ENCODE measurements around the gene NSMF. TPM values are rescaled to one million over a fixed set of nuclear protein-coding genes. Genes with fewer than 3 reads are reported as not detected.

The NSMF gene
- total RNA-seq, 5 donors from 2014 or later (not counting 1 experiment from before 2014, with no cell fraction given), result 40.5 to 89.5 (median 51.7) TPM

- Mint-ChIP-seq H3K9me3 (no peaks in the 10 kb centered on the region), H3K27ac (no peak overlapping the region), H3K27me3 (no peaks in the 10 kb centered on the region), H3K4me1 (peaks cover 0 to 20% (median 14%) of the 10 kb centered on the region in 3 donors), H3K36me3 (no peaks in the 10 kb centered on the region), H3K4me3 (peak overlapping the region in 2 of 3 donors; percentile 71 to 75)
- H3K4me1 ChIP-seq (ENCODE audit: control insufficient read depth in 1 of 2, extremely low read depth in 1 of 2, insufficient read depth in 2 of 2, low read length in 2 of 2), result peaks cover 3 to 20% of the 10 kb centered on the region in 2 experiments
- CTCF ChIA-PET, result interaction anchor here in 1 of 2 donors (0.6 to 1.3 kb wide), 6 partner anchors 21 to 128 kb away, joined by 3 to 4 read pairs (median 4); partner anchors contain the start of gene MRPL41
- no peaks in the 10 kb centered on the region for H3K36me3 ChIP-seq (ENCODE audit: control insufficient read depth in 2 of 2, extremely low read depth in 1 of 2, insufficient read depth in 1 of 2, low read length in 1 of 2)
- POLR2A ChIA-PET, result interaction anchor here in 1 of 2 donors (0.5 kb wide), 1 partner anchor 101 kb away, joined by 3 read pairs; no protein-coding TSS in a partner anchor
- no peak overlapping the region for H3K27ac ChIP-seq (ENCODE audit: low read length)
- WGBS (ENCODE audit: insufficient coverage), result 9% methylated on average over 66 of the region's 77 CpGs
- ATAC-seq (replicated peaks in 1 of 4) (peak in 3 of 4 experiments; percentile 54 to 62 (median 58)), DNase-seq (peak in 2 of 35 experiments; percentile 20 to 30)
- no peaks in the 10 kb centered on the region for H3K27me3 ChIP-seq (replicated peaks in 1 of 2; ENCODE audit: control insufficient read depth in 2 of 2, extremely low read depth in 1 of 2, insufficient read depth in 2 of 2, low read length in 1 of 2)
- H3K9me3 ChIP-seq, result no peaks in the 10 kb centered on the region
- H3K4me3 ChIP-seq (ENCODE audit: control insufficient read depth in 1 of 2, extremely low read depth in 1 of 2, low read length in 1 of 2), result peak overlapping the region; percentile 23 to 31
Measured at GRCh38 chr9:137423514-137424291, 35.4 kb downstream of the NSMF start.

GRCh38 chr9:137422604-137423513 is 36.3 kb downstream of the NSMF start, which contains the start of the genes EXD3 and NOXA1:
Gene EXD3 (minus strand): TSS chr9:137423162. CDS start chr9:137395357, 27,805 bp downstream.
Gene NOXA1 (plus strand): TSS chr9:137423393. CDS start chr9:137423530, 137 bp downstream.
- Histone ChIP-seq H3K27ac (ENCODE audit: low read length) (no peak within 1 kb of the TSS), H3K36me3 (ENCODE audit: control insufficient read depth in 2 of 2, extremely low read depth in 1 of 2, insufficient read depth in 1 of 2, low read length in 1 of 2) (no peaks in the 10 kb centered on the region), H3K4me1 (ENCODE audit: control insufficient read depth in 1 of 2, extremely low read depth in 1 of 2, insufficient read depth in 2 of 2, low read length in 2 of 2) (peaks cover 3 to 24% of the 10 kb centered on the region in 2 experiments), H3K9me3 (no peaks in the 10 kb centered on the region), H3K4me3 (ENCODE audit: control insufficient read depth in 1 of 2, extremely low read depth in 1 of 2, low read length in 1 of 2) (peak within 1 kb of the TSS; percentile 56 to 58), H3K27me3 (replicated peaks in 1 of 2; ENCODE audit: control insufficient read depth in 2 of 2, extremely low read depth in 1 of 2, insufficient read depth in 2 of 2, low read length in 1 of 2) (no peaks in the 10 kb centered on the region)
- POLR2A ChIA-PET, result interaction anchor here in 1 of 2 donors (0.5 kb wide), 1 partner anchor 102 kb away, joined by 3 read pairs; no protein-coding TSS in a partner anchor
- under 1% methylated on average over 111 of the region's 113 CpGs for whole genome bisulfite sequencing (ENCODE audit: insufficient coverage)
- ATAC-seq (replicated peaks in 1 of 4) (peak; percentile 89 to 92 (median 91)), DNase-seq (peak; percentile 78 to 97 (median 89))
- Mint-ChIP-seq H3K36me3 (no peaks in the 10 kb centered on the region), H3K27me3 (no peaks in the 10 kb centered on the region), H3K9me3 (no peaks in the 10 kb centered on the region), H3K4me3 (peak within 1 kb of the TSS; percentile 75 to 80 (median 80)), H3K27ac (peak within 1 kb of the TSS; percentile 72 to 80), H3K4me1 (peaks cover 5 to 20% (median 14%) of the 10 kb centered on the region in 3 donors)
- CTCF ChIA-PET, result interaction anchor here in 1 of 2 donors (0.6 to 1.3 kb wide), 14 partner anchors 20 to 794 kb away, joined by 3 to 5 read pairs (median 4); partner anchors contain the start of genes MRPL41 and TPRN

- Mint-ChIP-seq H3K4me1 (peaks cover 5 to 20% (median 14%) of the 10 kb centered on the region in 3 donors), H3K27me3 (no peaks in the 10 kb centered on the region), H3K9me3 (no peaks in the 10 kb centered on the region), H3K27ac (peak overlapping the region; percentile 58 to 80), H3K36me3 (no peaks in the 10 kb centered on the region), H3K4me3 (peak overlapping the region; percentile 75 to 80 (median 80))
- Histone ChIP-seq H3K27me3 (replicated peaks in 1 of 2; ENCODE audit: control insufficient read depth in 2 of 2, extremely low read depth in 1 of 2, insufficient read depth in 2 of 2, low read length in 1 of 2) (no peaks in the 10 kb centered on the region), H3K27ac (ENCODE audit: low read length) (no peak overlapping the region), H3K4me1 (ENCODE audit: control insufficient read depth in 1 of 2, extremely low read depth in 1 of 2, insufficient read depth in 2 of 2, low read length in 2 of 2) (peaks cover 3 to 26% of the 10 kb centered on the region in 2 experiments), H3K4me3 (ENCODE audit: control insufficient read depth in 1 of 2, extremely low read depth in 1 of 2, low read length in 1 of 2) (peak overlapping the region; percentile 56 to 58), H3K9me3 (no peaks in the 10 kb centered on the region), H3K36me3 (ENCODE audit: control insufficient read depth in 2 of 2, extremely low read depth in 1 of 2, insufficient read depth in 1 of 2, low read length in 1 of 2) (no peaks in the 10 kb centered on the region)
- 12% methylated on average over 11 of the region's 11 CpGs for WGBS (ENCODE audit: insufficient coverage)
- no peak for DNase-seq
- POLR2A ChIA-PET, result no interaction called here
- CTCF ChIA-PET, result interaction anchor here in 1 of 2 donors (1.0 kb wide), 1 partner anchor 104 kb away, joined by 3 read pairs; no protein-coding TSS in a partner anchor
- no peak for ATAC-seq (replicated peaks in 1 of 4)
Measured at GRCh38 chr9:137421838-137422603, 37.1 kb downstream of the NSMF start.

GRCh38 chr9:137417161-137418021 is 41.7 kb downstream of the NSMF start:
- Mint-ChIP-seq H3K4me1 (peaks cover 5 to 25% (median 20%) of the 10 kb centered on the region in 3 donors), H3K36me3 (no peaks in the 10 kb centered on the region), H3K27ac (no peak overlapping the region)

GRCh38 chr9:137416563-137417151 is 42.5 kb downstream of the NSMF start:
- Histone ChIP-seq H3K4me1 (ENCODE audit: control insufficient read depth in 1 of 2, extremely low read depth in 1 of 2, insufficient read depth in 2 of 2, low read length in 2 of 2) (peaks cover 0 to 20% of the 10 kb centered on the region in 2 experiments), H3K4me3 (ENCODE audit: control insufficient read depth in 1 of 2, extremely low read depth in 1 of 2, low read length in 1 of 2) (no peak overlapping the region), H3K9me3 (no peaks in the 10 kb centered on the region), H3K27me3 (replicated peaks in 1 of 2; ENCODE audit: control insufficient read depth in 2 of 2, extremely low read depth in 1 of 2, insufficient read depth in 2 of 2, low read length in 1 of 2) (no peaks in the 10 kb centered on the region), H3K27ac (ENCODE audit: low read length) (no peak overlapping the region), H3K36me3 (ENCODE audit: control insufficient read depth in 2 of 2, extremely low read depth in 1 of 2, insufficient read depth in 1 of 2, low read length in 1 of 2) (no peaks in the 10 kb centered on the region)
- ChIA-PET CTCF (no interaction called here), POLR2A (no interaction called here)
- H3K9me3 Mint-ChIP-seq, result no peaks in the 10 kb centered on the region
- H3K4me3 Mint-ChIP-seq, result peak overlapping the region in 1 of 3 donors; percentile 57
- no peak for ATAC-seq (replicated peaks in 1 of 4)
- no peak for DNase-seq
- H3K27me3 Mint-ChIP-seq, result no peaks in the 10 kb centered on the region
- WGBS (ENCODE audit: insufficient coverage), result 96% methylated on average over 42 of the region's 45 CpGs
- peaks cover 5 to 18% (median 14%) of the 10 kb centered on the region in 3 donors for H3K4me1 Mint-ChIP-seq
- H3K27ac Mint-ChIP-seq, result no peak overlapping the region
- H3K36me3 Mint-ChIP-seq, result no peaks in the 10 kb centered on the region

More at GRCh38 chr9:137417161-137418021, 41.7 kb downstream of the NSMF start:
- Histone ChIP-seq H3K27ac (ENCODE audit: low read length) (no peak overlapping the region), H3K27me3 (replicated peaks in 1 of 2; ENCODE audit: control insufficient read depth in 2 of 2, extremely low read depth in 1 of 2, insufficient read depth in 2 of 2, low read length in 1 of 2) (no peaks in the 10 kb centered on the region), H3K9me3 (no peaks in the 10 kb centered on the region), H3K36me3 (ENCODE audit: control insufficient read depth in 2 of 2, extremely low read depth in 1 of 2, insufficient read depth in 1 of 2, low read length in 1 of 2) (no peaks in the 10 kb centered on the region), H3K4me3 (ENCODE audit: control insufficient read depth in 1 of 2, extremely low read depth in 1 of 2, low read length in 1 of 2) (peak overlapping the region in 1 of 2 donors; percentile 32), H3K4me1 (ENCODE audit: control insufficient read depth in 1 of 2, extremely low read depth in 1 of 2, insufficient read depth in 2 of 2, low read length in 2 of 2) (peaks cover 3 to 21% of the 10 kb centered on the region in 2 experiments)
- ATAC-seq (replicated peaks in 1 of 4) (peak; percentile 27 to 63 (median 47)), DNase-seq (peak in 1 of 35 experiments; percentile 26)
- ChIA-PET CTCF (no interaction called here), POLR2A (no interaction called here)
- 76% methylated on average over 76 of the region's 99 CpGs for whole genome bisulfite sequencing (ENCODE audit: insufficient coverage)
- peak overlapping the region; percentile 47 to 66 (median 57) for H3K4me3 Mint-ChIP-seq
- H3K27me3 Mint-ChIP-seq, result no peaks in the 10 kb centered on the region
- H3K9me3 Mint-ChIP-seq, result no peaks in the 10 kb centered on the region
